Measurements from ENCODE around the gene LXN. TPM values are rescaled to one million over a fixed set of nuclear protein-coding genes. Genes with fewer than 3 reads are reported as not detected.

The LXN gene
- total RNA-seq, 2 experiments from 2014 or later, result 4.8 to 9.0 TPM

DNA sequence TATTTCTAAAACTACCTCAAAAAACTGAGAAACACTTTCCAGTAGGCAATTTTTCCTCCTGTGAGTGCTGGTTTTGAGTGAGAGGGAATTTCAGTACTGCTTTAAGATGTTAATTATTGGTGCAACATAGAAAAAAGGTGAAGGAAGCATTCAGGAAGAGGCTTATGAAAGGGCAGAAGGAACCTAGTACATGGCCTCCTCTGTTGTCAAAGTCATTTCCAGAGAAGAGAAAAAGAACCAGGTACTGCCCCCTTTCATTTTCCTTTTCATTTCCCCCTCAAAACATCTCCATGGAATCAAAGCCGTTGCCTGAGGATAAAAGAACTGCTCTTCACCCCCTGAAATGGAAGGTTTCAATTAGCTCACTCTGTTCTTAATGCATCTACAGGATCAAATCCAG lies 40.0 kb upstream of the LXN start:
- no peaks in the 10 kb centered on the region for H3K9me3 ChIP-seq (ENCODE audit: low read length)
- H3K36me3 ChIP-seq (ENCODE audit: insufficient read depth, low read length), result peaks cover 41% of the 10 kb centered on the region
- intact Hi-C loops (cut with micrococcal nuclease; ENCODE audit: unreplicated experiment), result no loop called here
- no peak overlapping the region for H2AFZ ChIP-seq (ENCODE audit: low read length)
- H3K79me2 ChIP-seq (ENCODE audit: insufficient read depth, low read depth, low read length), result no peaks in the 10 kb centered on the region
- BruUV-seq (replicated peaks), result no TSS peak
- H3K4me3 ChIP-seq (ENCODE audit: low read depth, low read length, poor library complexity, severe bottlenecking), result no peak overlapping the region
- no peak for DNase-seq (ENCODE audit: low spot score)
- H3K4me1 ChIP-seq (ENCODE audit: insufficient read depth, low read length, poor library complexity, severe bottlenecking), result no peaks in the 10 kb centered on the region
- H3K9me2 ChIP-seq (ENCODE audit: insufficient read depth, low read length), result no peaks in the 10 kb centered on the region
- no peak overlapping the region for H3K4me2 ChIP-seq (ENCODE audit: low read length)
- H3K27ac ChIP-seq (ENCODE audit: low read depth, low read length, poor library complexity, severe bottlenecking), result no peak overlapping the region
- ChIA-PET POLR2A (no interaction called here), CTCF (ENCODE audit: unreplicated experiment) (no interaction called here)
- no peaks in the 10 kb centered on the region for H4K20me1 ChIP-seq (ENCODE audit: insufficient read depth, low read length)
- no peak for TF ChIP-seq EZH2phosphoT487 (IDR thresholded peaks at IDR 0.05; ENCODE audit: borderline replicate concordance, low read depth, low read length)
- TF ChIP-seq, protein P1, sequence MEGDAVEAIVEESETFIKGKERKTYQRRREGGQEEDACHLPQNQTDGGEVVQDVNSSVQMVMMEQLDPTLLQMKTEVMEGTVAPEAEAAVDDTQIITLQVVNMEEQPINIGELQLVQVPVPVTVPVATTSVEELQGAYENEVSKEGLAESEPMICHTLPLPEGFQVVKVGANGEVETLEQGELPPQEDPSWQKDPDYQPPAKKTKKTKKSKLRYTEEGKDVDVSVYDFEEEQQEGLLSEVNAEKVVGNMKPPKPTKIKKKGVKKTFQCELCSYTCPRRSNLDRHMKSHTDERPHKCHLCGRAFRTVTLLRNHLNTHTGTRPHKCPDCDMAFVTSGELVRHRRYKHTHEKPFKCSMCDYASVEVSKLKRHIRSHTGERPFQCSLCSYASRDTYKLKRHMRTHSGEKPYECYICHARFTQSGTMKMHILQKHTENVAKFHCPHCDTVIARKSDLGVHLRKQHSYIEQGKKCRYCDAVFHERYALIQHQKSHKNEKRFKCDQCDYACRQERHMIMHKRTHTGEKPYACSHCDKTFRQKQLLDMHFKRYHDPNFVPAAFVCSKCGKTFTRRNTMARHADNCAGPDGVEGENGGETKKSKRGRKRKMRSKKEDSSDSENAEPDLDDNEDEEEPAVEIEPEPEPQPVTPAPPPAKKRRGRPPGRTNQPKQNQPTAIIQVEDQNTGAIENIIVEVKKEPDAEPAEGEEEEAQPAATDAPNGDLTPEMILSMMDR (conservative IDR thresholded peaks at IDR 0.05; ENCODE audit: low read length), result no peak

DNA sequence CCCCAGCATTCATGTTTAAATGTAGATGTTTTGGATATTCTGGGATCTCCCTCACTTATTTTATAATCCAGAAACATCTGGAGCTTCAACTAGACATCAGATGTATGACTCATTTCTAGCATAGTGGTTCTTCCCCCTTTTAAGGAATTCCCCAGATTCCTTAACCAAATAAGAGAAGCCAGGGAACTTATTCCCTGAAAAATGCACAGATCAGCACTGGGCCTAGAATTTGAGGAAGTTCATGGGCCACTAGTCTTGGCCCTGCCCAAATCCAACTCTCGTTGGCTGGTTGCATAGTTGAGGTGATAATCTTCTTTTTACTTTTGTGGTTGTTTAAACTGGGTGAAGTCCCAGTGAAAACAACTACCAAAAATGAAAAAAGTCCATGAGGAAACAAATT lies 39.4 kb upstream of the LXN start:
- no peaks in the 10 kb centered on the region for H3K79me2 ChIP-seq (ENCODE audit: insufficient read depth, low read depth, low read length)
- ChIA-PET CTCF (ENCODE audit: unreplicated experiment) (no interaction called here), POLR2A (interaction anchor here (0.6 kb wide), 1 partner anchor 359 kb away, joined by 3 read pairs; no protein-coding TSS in a partner anchor)
- no peak for DNase-seq (ENCODE audit: low spot score)
- no peaks in the 10 kb centered on the region for H3K4me1 ChIP-seq (ENCODE audit: insufficient read depth, low read length, poor library complexity, severe bottlenecking)
- no peak overlapping the region for H3K4me2 ChIP-seq (ENCODE audit: low read length)
- no peak overlapping the region for H3K4me3 ChIP-seq (ENCODE audit: low read depth, low read length, poor library complexity, severe bottlenecking)
- H2AFZ ChIP-seq (ENCODE audit: low read length), result no peak overlapping the region
- H3K27ac ChIP-seq (ENCODE audit: low read depth, low read length, poor library complexity, severe bottlenecking), result no peak overlapping the region
- H3K36me3 ChIP-seq (ENCODE audit: insufficient read depth, low read length), result peaks cover 45% of the 10 kb centered on the region
- intact Hi-C loops (cut with micrococcal nuclease; ENCODE audit: unreplicated experiment), result no loop called here
- BruUV-seq (replicated peaks), result no TSS peak
- no peaks in the 10 kb centered on the region for H3K9me3 ChIP-seq (ENCODE audit: low read length)
- TF ChIP-seq, protein P1 (conservative IDR thresholded peaks at IDR 0.05; ENCODE audit: low read length), result no peak
- no peak for TF ChIP-seq EZH2phosphoT487 (IDR thresholded peaks at IDR 0.05; ENCODE audit: borderline replicate concordance, low read depth, low read length)
- H4K20me1 ChIP-seq (ENCODE audit: insufficient read depth, low read length), result no peaks in the 10 kb centered on the region
- no peaks in the 10 kb centered on the region for H3K9me2 ChIP-seq (ENCODE audit: insufficient read depth, low read length)

DNA sequence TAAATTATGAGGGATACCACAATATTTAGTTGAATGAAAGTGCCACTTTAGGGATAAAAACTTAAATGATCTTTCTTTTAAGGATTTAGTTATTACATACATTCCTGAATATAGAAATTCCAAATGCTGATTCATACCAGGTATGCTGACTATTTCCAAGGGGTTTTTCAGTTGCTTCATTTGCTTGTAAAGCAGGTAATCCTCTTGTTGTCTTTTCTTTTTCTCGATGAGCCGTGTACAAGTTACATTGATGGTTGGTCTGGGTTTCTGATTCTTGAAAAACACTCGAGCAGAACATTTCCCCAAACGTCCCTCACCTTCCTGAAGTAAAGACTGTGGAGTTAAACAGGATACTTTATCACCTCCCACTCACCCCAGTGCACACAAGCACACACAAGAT lies 38.2 kb upstream of the LXN start:
- Histone ChIP-seq H3K27ac (ENCODE audit: low read depth, low read length, poor library complexity, severe bottlenecking) (no peak overlapping the region), H3K4me2 (ENCODE audit: low read length) (no peak overlapping the region), H3K4me3 (ENCODE audit: low read depth, low read length, poor library complexity, severe bottlenecking) (no peak overlapping the region), H3K9me3 (ENCODE audit: low read length) (no peaks in the 10 kb centered on the region), H3K9me2 (ENCODE audit: insufficient read depth, low read length) (no peaks in the 10 kb centered on the region), H3K79me2 (ENCODE audit: insufficient read depth, low read depth, low read length) (no peaks in the 10 kb centered on the region), H3K36me3 (ENCODE audit: insufficient read depth, low read length) (peaks cover 45% of the 10 kb centered on the region), H2AFZ (ENCODE audit: low read length) (no peak overlapping the region), H3K4me1 (ENCODE audit: insufficient read depth, low read length, poor library complexity, severe bottlenecking) (no peaks in the 10 kb centered on the region), H4K20me1 (ENCODE audit: insufficient read depth, low read length) (no peaks in the 10 kb centered on the region)
- BruUV-seq (replicated peaks), result no TSS peak
- intact Hi-C loops (cut with micrococcal nuclease; ENCODE audit: unreplicated experiment), result no loop called here
- POLR2A ChIA-PET, result no interaction called here
- CTCF ChIA-PET (ENCODE audit: unreplicated experiment), result no interaction called here
- no peak for TF ChIP-seq EZH2phosphoT487 (IDR thresholded peaks at IDR 0.05; ENCODE audit: borderline replicate concordance, low read depth, low read length)
- no peak for DNase-seq (ENCODE audit: low spot score)

Measured in OCI-LY7 (cell line).